DND-41 (cell line): Measurements from ENCODE around the gene FMN2.

Source experiments
- ATAC-seq: fragments of 200-7000 bp; cut with Tn5 transposase; 3 replicates; pipeline ENCODE4 v1.9.1; 2021; ENCODE audit warnings: low read depth; ENCODE audit not compliant: insufficient read depth
- DNase-seq: peaks from one replicate; pipeline ENCODE4 v3.0.0-alpha.2; 2020
- H2AFZ ChIP-seq: 2 replicates; pipeline ENCODE4 v1.6.0; 2012; ENCODE audit warnings: low read depth, low read length
- H3K27ac ChIP-seq: 2 replicates; pipeline ENCODE4 v1.5.1; 2012; ENCODE audit warnings: low read length, inconsistent platforms
- H3K27me3 ChIP-seq: fragments of 200-600 bp; sonication (generic); 2 replicates; pipeline ENCODE4 v1.6.0; 2012; ENCODE audit warnings: low read length, mild to moderate bottlenecking, inconsistent platforms; ENCODE audit not compliant: insufficient read depth, poor library complexity
- H3K36me3 ChIP-seq: 2 replicates; pipeline ENCODE4 v1.5.1; 2012; ENCODE audit warnings: low read length, inconsistent platforms; ENCODE audit not compliant: insufficient read depth
- H3K4me1 ChIP-seq: 2 replicates; pipeline ENCODE4 v1.5.1; 2012; ENCODE audit warnings: mild to moderate bottlenecking, low read length; ENCODE audit not compliant: insufficient read depth
- H3K4me2 ChIP-seq: 2 replicates; pipeline ENCODE4 v1.6.0; 2012; ENCODE audit warnings: mild to moderate bottlenecking, moderate library complexity, low read length, inconsistent platforms; ENCODE audit not compliant: insufficient read depth
- H3K4me3 ChIP-seq, 2 experiments: fragments of 200-600 bp in 1 of 2; shearing (Covaris generic) in 1 of 2; 2 replicates each; pipeline ENCODE4 v1.5.1; 2012 to 2016; ENCODE audit warnings: inconsistent platforms in 2 of 2, low read length in 2 of 2, mild to moderate bottlenecking in 2 of 2, low read depth in 1 of 2, moderate library complexity in 1 of 2
- H3K79me2 ChIP-seq: 2 replicates; pipeline ENCODE4 v1.6.0; 2012; ENCODE audit warnings: low read length, inconsistent platforms; ENCODE audit not compliant: insufficient read depth
- H3K9ac ChIP-seq: 2 replicates; pipeline ENCODE4 v1.6.0; 2012; ENCODE audit warnings: low read depth, mild to moderate bottlenecking, inconsistent platforms, low read length, moderate library complexity
- H3K9me3 ChIP-seq: 2 replicates; pipeline ENCODE4 v1.5.1; 2012; ENCODE audit warnings: low read length, moderate library complexity, mild to moderate bottlenecking, inconsistent platforms; ENCODE audit not compliant: insufficient read depth, severe bottlenecking
- H4K20me1 ChIP-seq: 2 replicates; pipeline ENCODE4 v1.6.0; 2012; ENCODE audit warnings: low read length; ENCODE audit not compliant: insufficient read depth
- EZH2 ChIP-seq: IDR thresholded peaks from 3 replicates; pipeline ENCODE4 v1.6.1; 2012; ENCODE audit warnings: borderline replicate concordance, low read depth, mild to moderate bottlenecking, moderate library complexity, low read length, inconsistent platforms; ENCODE audit not compliant: severe bottlenecking
- TF ChIP-seq, protein P1 (sequence below): IDR thresholded peaks from 2 replicates; pipeline ENCODE4 v1.5.1; 2012; ENCODE audit warnings: borderline replicate concordance, low read length, moderate library complexity, mild to moderate bottlenecking; ENCODE audit not compliant: poor library complexity, severe bottlenecking; ENCODE audit errors: extremely low read depth

Gene FMN2

DNA sequence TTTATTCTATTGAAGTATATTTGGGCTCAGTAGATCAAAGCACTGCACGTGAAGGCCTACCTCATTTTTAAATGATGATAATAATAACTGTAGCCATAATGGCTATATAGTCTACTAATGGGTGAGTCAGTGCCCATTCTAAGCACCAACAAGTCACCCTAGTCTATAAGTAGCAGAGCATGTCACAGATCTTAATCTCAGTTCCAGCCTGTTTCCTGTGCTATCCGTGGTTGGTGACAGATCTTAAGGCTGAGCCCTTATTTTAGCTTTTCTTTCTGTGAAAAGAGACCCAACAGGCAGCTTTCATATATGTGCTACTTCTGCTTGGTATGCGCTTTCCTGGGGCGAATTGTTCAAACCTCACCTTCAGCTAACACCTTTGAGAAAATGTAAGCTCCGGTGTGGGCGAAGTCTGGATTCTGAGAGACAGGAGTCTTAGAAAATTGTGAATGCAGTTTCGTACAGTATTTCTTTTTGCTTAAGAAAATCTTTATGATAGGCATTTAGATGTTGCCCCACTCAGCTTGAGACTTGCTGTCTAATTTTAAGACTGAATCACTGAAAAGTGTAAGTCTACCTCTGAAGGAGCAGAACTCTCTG is 59.6 kb downstream of the FMN2 start:
- Histone ChIP-seq H3K4me2 (no peak overlapping the region), H3K4me1 (no peaks in the 10 kb centered on the region), H3K27me3 (no peaks in the 10 kb centered on the region), H3K27ac (no peak overlapping the region), H3K9me3 (no peaks in the 10 kb centered on the region), H3K36me3 (no peaks in the 10 kb centered on the region), H4K20me1 (no peaks in the 10 kb centered on the region), H3K4me3 (no peak overlapping the region), H3K9ac (no peak overlapping the region), H2AFZ (no peak overlapping the region), H3K79me2 (no peaks in the 10 kb centered on the region)
- DNase-seq, result no peak
- TF ChIP-seq, protein P1, sequence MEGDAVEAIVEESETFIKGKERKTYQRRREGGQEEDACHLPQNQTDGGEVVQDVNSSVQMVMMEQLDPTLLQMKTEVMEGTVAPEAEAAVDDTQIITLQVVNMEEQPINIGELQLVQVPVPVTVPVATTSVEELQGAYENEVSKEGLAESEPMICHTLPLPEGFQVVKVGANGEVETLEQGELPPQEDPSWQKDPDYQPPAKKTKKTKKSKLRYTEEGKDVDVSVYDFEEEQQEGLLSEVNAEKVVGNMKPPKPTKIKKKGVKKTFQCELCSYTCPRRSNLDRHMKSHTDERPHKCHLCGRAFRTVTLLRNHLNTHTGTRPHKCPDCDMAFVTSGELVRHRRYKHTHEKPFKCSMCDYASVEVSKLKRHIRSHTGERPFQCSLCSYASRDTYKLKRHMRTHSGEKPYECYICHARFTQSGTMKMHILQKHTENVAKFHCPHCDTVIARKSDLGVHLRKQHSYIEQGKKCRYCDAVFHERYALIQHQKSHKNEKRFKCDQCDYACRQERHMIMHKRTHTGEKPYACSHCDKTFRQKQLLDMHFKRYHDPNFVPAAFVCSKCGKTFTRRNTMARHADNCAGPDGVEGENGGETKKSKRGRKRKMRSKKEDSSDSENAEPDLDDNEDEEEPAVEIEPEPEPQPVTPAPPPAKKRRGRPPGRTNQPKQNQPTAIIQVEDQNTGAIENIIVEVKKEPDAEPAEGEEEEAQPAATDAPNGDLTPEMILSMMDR, result no peak
- no peak for TF ChIP-seq EZH2
- no peak for ATAC-seq

DNA sequence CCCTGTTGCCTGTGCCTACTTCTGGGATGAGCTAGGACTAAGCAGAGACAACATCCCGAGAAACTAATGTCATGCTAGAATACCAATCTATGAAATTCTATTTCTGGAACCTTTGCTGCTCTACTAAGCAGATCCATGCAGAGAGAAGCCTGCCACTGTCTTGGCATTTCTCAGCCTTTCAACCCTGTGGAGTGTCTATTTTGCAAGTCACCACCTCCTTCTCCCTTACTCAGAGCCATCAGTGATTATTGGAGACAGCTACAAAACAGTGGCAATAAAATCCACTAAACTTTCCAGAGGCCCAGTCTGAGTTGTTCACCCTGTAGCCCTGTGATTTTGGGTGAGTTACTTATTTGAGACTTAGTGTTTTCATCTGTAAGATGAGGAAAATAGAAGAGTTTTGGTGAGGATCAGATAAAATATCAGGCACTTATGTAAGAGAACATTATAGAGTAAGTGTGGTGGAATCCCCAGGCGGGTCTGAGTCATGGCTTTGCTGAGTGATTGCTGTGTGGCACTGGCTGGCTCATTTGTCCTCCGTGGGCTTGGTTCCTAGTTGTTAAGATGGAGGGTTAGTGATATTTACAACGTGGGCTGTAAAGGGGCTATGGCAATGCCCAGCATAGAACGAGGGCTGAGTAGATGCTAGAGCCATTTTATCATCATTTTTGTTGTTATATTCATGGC is 61.1 kb downstream of the FMN2 start:
- Histone ChIP-seq H4K20me1 (no peaks in the 10 kb centered on the region), H3K36me3 (no peaks in the 10 kb centered on the region), H3K4me1 (no peaks in the 10 kb centered on the region), H3K9ac (no peak overlapping the region), H3K4me3 (no peak overlapping the region), H3K4me2 (no peak overlapping the region), H3K27me3 (no peaks in the 10 kb centered on the region), H3K27ac (no peak overlapping the region), H3K9me3 (no peaks in the 10 kb centered on the region), H2AFZ (no peak overlapping the region), H3K79me2 (no peaks in the 10 kb centered on the region)
- ATAC-seq (no peak), DNase-seq (no peak)
- TF ChIP-seq EZH2, result no peak
- TF ChIP-seq, protein P1, result no peak

DNA sequence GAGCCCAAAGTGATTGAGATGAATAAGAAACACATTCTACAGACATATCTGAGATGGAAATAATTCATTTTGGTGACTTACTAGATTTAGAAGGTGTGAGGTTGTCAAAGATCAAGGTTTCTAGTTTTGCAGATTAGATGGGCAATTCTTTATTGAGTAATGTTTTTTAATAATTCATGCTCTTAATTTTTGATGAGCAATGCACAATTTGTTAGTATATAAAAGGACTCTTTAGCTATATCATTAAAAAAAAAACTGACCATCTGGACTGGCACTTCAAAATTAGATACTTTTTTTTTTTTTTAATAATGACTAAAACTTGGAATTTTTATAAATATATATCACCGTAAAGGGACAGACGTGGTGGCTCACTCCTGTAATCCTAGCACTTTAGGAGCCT is 63.9 kb downstream of the FMN2 start:
- H3K4me1 ChIP-seq, result no peaks in the 10 kb centered on the region
- H3K4me3 ChIP-seq, result no peak overlapping the region
- H4K20me1 ChIP-seq, result no peaks in the 10 kb centered on the region
- no peak for ATAC-seq
- no peak overlapping the region for H3K9ac ChIP-seq
- no peaks in the 10 kb centered on the region for H3K79me2 ChIP-seq
- H3K27ac ChIP-seq, result no peak overlapping the region
- no peak for DNase-seq
- no peaks in the 10 kb centered on the region for H3K27me3 ChIP-seq
- H3K36me3 ChIP-seq, result no peaks in the 10 kb centered on the region
- no peak overlapping the region for H3K4me2 ChIP-seq
- H2AFZ ChIP-seq, result no peak overlapping the region
- no peaks in the 10 kb centered on the region for H3K9me3 ChIP-seq
- TF ChIP-seq, protein P1, result no peak
- TF ChIP-seq EZH2, result no peak
